GM12878 (cell line): Measurements from ENCODE around the gene CLTCL1. TPM values are rescaled to one million over a fixed set of nuclear protein-coding genes. Genes with fewer than 3 reads are reported as not detected.
"Not testable (repeated sequence)": the region's sequence is repeated elsewhere in the genome, so short reads cannot be mapped to it uniquely, and the experiment has no call there.

Experiments used
- ATAC-seq: fragments of 200-7000 bp; cut with Tn5 transposase; 3 replicates; pipeline ENCODE4 v1.9.1; 2020; ENCODE audit warnings: mild to moderate bottlenecking, moderate library complexity
- BruUV-seq: library from RNA; stranded (reverse); fragments of 400-500 nt; replicated peaks from 2 replicates; lab custom pipeline; 2021; lab: Mats Ljungman, UMichigan
- CTCF ChIA-PET: fragments of 300-600 bp; sonication (Branson Sonifier 250); formaldehyde crosslinking; extraction: SDS; loops from one replicate; lab custom pipeline; 2021; ENCODE audit warnings: inconsistent platforms; lab: Yijun Ruan, JAX
- POLR2A ChIA-PET: fragments of 350-600 bp; formaldehyde crosslinking; extraction: SDS; loops from one replicate; lab custom pipeline; 2021; ENCODE audit warnings: inconsistent platforms; lab: Charles Lee
- RAD21 ChIA-PET: fragments of 300-600 bp; sonication (Branson Sonifier 250); formaldehyde crosslinking; loops from one replicate; lab custom pipeline; 2023; ENCODE audit warnings: antibody characterized with exemption; ENCODE audit not compliant: unreplicated experiment; lab: Charles Lee
- SMC1A ChIA-PET: fragments of 300-600 bp; sonication (Branson Sonifier 250); formaldehyde crosslinking; loops from one replicate; lab custom pipeline; 2023; ENCODE audit not compliant: unreplicated experiment, uncharacterized antibody; lab: Charles Lee
- DNase-seq: peaks from one replicate; pipeline ENCODE4 v3.0.0-alpha.2; 2011; ENCODE audit warnings: low read depth, low spot score
- FAIRE-seq: peaks from 3 replicates; lab custom pipeline; 2011; peaks lifted over from hg19 to GRCh38; lab: Jason Lieb, UNC
- H2AFZ ChIP-seq: 2 replicates; pipeline ENCODE4 v1.6.0; 2011; ENCODE audit warnings: low read depth, low read length, control low read depth; ENCODE audit not compliant: control insufficient read depth
- H3K27ac ChIP-seq: 2 replicates; pipeline ENCODE4 v1.5.1; 2011; ENCODE audit warnings: control low read depth; ENCODE audit not compliant: control insufficient read depth, insufficient read depth
- H3K27me3 ChIP-seq, 2 experiments: replicated peaks in 1 of 2; 2 replicates each; pipeline versions ENCODE4 v1.6.0 to v1.6.1; 2011; ENCODE audit warnings: low read length in 1 of 2; ENCODE audit not compliant: control insufficient read depth in 2 of 2, insufficient read depth in 2 of 2
- H3K36me3 ChIP-seq, 2 experiments: 2 replicates each; pipeline ENCODE4 v1.5.1; 2011; ENCODE audit warnings: low read length in 1 of 2; ENCODE audit not compliant: control insufficient read depth in 2 of 2, insufficient read depth in 2 of 2
- H3K4me1 ChIP-seq: 2 replicates; pipeline ENCODE4 v1.6.1; 2011; ENCODE audit warnings: mild to moderate bottlenecking, low read length, moderate library complexity, mixed read lengths; ENCODE audit not compliant: control insufficient read depth, insufficient read depth
- H3K4me2 ChIP-seq: 2 replicates; pipeline ENCODE4 v1.6.0; 2011; ENCODE audit warnings: control low read depth; ENCODE audit not compliant: control insufficient read depth, insufficient read depth
- H3K4me3 ChIP-seq: fragments of 200-600 bp; sonication (generic); 2 replicates; pipeline ENCODE4 v1.5.1; 2016
- H3K79me2 ChIP-seq: 2 replicates; pipeline ENCODE4 v1.6.0; 2011; ENCODE audit warnings: low read length; ENCODE audit not compliant: control insufficient read depth, insufficient read depth
- H3K9ac ChIP-seq: 2 replicates; pipeline ENCODE4 v1.8.0; 2011; ENCODE audit warnings: low read length, control low read depth, mixed read lengths; ENCODE audit not compliant: control insufficient read depth, insufficient read depth
- H3K9me3 ChIP-seq: replicated peaks from 3 replicates; pipeline ENCODE4 v1.5.1; 2011; ENCODE audit warnings: mild to moderate bottlenecking, low read length; ENCODE audit not compliant: control insufficient read depth, insufficient read depth
- H4K20me1 ChIP-seq: 2 replicates; pipeline ENCODE4 v1.6.0; 2011; ENCODE audit not compliant: control insufficient read depth, insufficient read depth
- BACH1 ChIP-seq: fragments of 450-650 bp; IDR thresholded peaks from 2 replicates; pipeline ENCODE4 v1.6.1; 2017; ENCODE audit warnings: mild to moderate bottlenecking, borderline replicate concordance
- CBFB ChIP-seq: IDR thresholded peaks from 2 replicates; pipeline ENCODE4 v1.6.1; 2016; ENCODE audit warnings: antibody characterized with exemption, low read depth
- CEBPB ChIP-seq, 2 experiments: fragments of 150-350 bp in 1 of 2; IDR thresholded peaks; 2 replicates each; pipeline ENCODE4 v1.6.1; 2012 to 2014; ENCODE audit warnings: low read depth in 2 of 2, low read length in 2 of 2, borderline replicate concordance in 1 of 2, inconsistent platforms in 1 of 2
- FOXM1 ChIP-seq: IDR thresholded peaks from 2 replicates; pipeline ENCODE4 v1.6.1; 2012; ENCODE audit warnings: low read depth, mild to moderate bottlenecking, inconsistent platforms, low read length, moderate library complexity
- LARP7 ChIP-seq: fragments of 450-650 bp; IDR thresholded peaks from 2 replicates; pipeline ENCODE4 v1.6.1; 2017; ENCODE audit warnings: mild to moderate bottlenecking
- MEF2B ChIP-seq: fragments of 450-650 bp; IDR thresholded peaks from 2 replicates; pipeline ENCODE4 v1.6.1; 2018; ENCODE audit warnings: mild to moderate bottlenecking, moderate library complexity; ENCODE audit not compliant: partially characterized antibody, poor library complexity, severe bottlenecking
- SIX5 ChIP-seq: IDR thresholded peaks from 2 replicates; pipeline ENCODE4 v1.6.1; 2011; ENCODE audit warnings: mild to moderate bottlenecking, low read depth, low read length, moderate library complexity; ENCODE audit not compliant: severe bottlenecking
- WGBS: methylation state at CpG from one replicate; pipeline ENCODE4 v1.1.6; 2016; ENCODE audit warnings: low lambda C conversion rate; ENCODE audit not compliant: insufficient replicate concordance, insufficient coverage; ENCODE audit errors: missing lambda C conversion rate; 5-methylcytosine and 5-hydroxymethylcytosine counted together
- in situ Hi-C: fragments of 300-500 bp; cut with MboI; formaldehyde crosslinking; loops from 9 replicates; pipeline ENCODE4 v1.14.3; 2018; ENCODE audit warnings: mixed read lengths
- intact Hi-C: fragments of 100-400 bp; cut with micrococcal nuclease; formaldehyde crosslinking; loops from one replicate; pipeline ENCODE4 v1.14.2; 2022; ENCODE audit not compliant: unreplicated experiment
- polyA plus RNA-seq, 11 experiments: library from polyadenylated mRNA; depleted of rRNA in 4 of 11; unstranded in 6 of 11; stranded (reverse) in 5 of 11; fragments of >200 nt; fragmentation: Nextera tagmentation in 4 of 11; fragmentation: Illumina TruSeq in 1 of 11; extraction: Ambion mirVana in 4 of 11; extraction: Trizol in 1 of 11; gene quantifications; 1 replicate in 1 of 11; 2 replicates in 10 of 11; pipeline versions ENCODE4 v1.2.1 to v1.2.3, GENCODE V29; 2011 to 2016; ENCODE audit warnings: inconsistent platforms in 2 of 11, missing spikeins in 2 of 11, low read depth in 1 of 11
- total RNA-seq, 4 experiments: library from RNA; depleted of rRNA in 3 of 4; stranded (reverse); fragments of >200 nt in 3 of 4; fragmentation: Illumina TruSeq in 1 of 4; extraction: Trizol in 1 of 4; gene quantifications; 2 replicates each; pipeline versions ENCODE4 v1.2.1 to v1.2.3, GENCODE V29; 2013 to 2021
- TF ChIP-seq, protein P1 (sequence below): IDR thresholded peaks from 2 replicates; pipeline ENCODE4 v1.6.1; 2012; ENCODE audit warnings: low read depth, low read length, improper control_type of control experiment
- TF ChIP-seq, protein P2 (sequence below): fragments of 450-650 bp; IDR thresholded peaks from 2 replicates; pipeline ENCODE4 v1.6.1; 2016; ENCODE audit warnings: mild to moderate bottlenecking

CLTCL1 gene
- total and polyA plus RNA-seq, 10 of the 15 experiments (the other 5 are each of a cell fraction or from before 2014, with no cell fraction given), result under 0.01 to 0.35 (median 0.12) TPM; not detected in 2

DNA sequence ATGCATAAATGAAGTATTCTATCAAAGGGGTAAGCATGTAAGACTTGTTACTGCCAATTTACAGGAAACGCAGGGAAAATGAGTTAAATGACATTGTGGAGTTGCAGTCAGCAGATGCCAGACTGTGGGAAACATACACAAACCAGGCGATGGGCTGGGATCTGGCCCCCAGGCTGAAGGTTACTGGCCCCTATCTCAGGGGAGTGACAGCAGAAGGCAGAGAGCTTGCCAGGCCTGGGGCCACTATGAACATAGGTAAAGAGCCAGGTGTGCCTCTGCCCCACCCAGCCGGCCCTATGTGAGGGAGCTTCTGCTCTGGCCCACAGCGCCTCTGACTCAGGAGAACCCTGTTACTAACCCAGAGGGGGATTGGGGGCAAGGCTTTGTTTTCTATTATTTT, 86.9 kb downstream of the CLTCL1 start:
- H4K20me1 ChIP-seq, result no peaks in the 10 kb centered on the region
- DNase-seq (no peak), FAIRE-seq (no peak), ATAC-seq (no peak)
- no peak overlapping the region for H3K4me2 ChIP-seq
- H3K9me3 ChIP-seq, result no peaks in the 10 kb centered on the region
- no peaks in the 10 kb centered on the region for H3K4me1 ChIP-seq
- no peaks in the 10 kb centered on the region for H3K79me2 ChIP-seq
- intact Hi-C loops (no loop called here), in situ Hi-C loops (no loop called here)
- ChIA-PET RAD21 (no interaction called here), CTCF (no interaction called here), SMC1A (no interaction called here), POLR2A (no interaction called here)
- 34% methylated on average over 4 of the region's 4 CpGs for WGBS
- no peak overlapping the region for H3K9ac ChIP-seq
- H3K4me3 ChIP-seq, result no peak overlapping the region
- no peak for TF ChIP-seq SIX5
- TF ChIP-seq CEBPB (IDR thresholded peaks at IDR 0.05; ENCODE audit: borderline replicate concordance in 1 of 2, low read depth in 2 of 2, low read length in 2 of 2), result no peak
- TF ChIP-seq MEF2B, result no peak
- TF ChIP-seq CBFB, result no peak
- no peak for TF ChIP-seq LARP7
- TF ChIP-seq, protein P1, sequence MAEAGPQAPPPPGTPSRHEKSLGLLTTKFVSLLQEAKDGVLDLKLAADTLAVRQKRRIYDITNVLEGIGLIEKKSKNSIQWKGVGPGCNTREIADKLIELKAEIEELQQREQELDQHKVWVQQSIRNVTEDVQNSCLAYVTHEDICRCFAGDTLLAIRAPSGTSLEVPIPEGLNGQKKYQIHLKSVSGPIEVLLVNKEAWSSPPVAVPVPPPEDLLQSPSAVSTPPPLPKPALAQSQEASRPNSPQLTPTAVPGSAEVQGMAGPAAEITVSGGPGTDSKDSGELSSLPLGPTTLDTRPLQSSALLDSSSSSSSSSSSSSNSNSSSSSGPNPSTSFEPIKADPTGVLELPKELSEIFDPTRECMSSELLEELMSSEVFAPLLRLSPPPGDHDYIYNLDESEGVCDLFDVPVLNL, result no peak
- TF ChIP-seq BACH1, result no peak
- no peak for TF ChIP-seq FOXM1
- H3K36me3 ChIP-seq, result no peaks in the 10 kb centered on the region
- no peak overlapping the region for H2AFZ ChIP-seq
- peaks cover 2 to 4% of the 10 kb centered on the region in 2 experiments; a peak in 3 of 4 replicates for H3K27me3 ChIP-seq
- no peak overlapping the region for H3K27ac ChIP-seq
- no TSS peak for BruUV-seq

DNA sequence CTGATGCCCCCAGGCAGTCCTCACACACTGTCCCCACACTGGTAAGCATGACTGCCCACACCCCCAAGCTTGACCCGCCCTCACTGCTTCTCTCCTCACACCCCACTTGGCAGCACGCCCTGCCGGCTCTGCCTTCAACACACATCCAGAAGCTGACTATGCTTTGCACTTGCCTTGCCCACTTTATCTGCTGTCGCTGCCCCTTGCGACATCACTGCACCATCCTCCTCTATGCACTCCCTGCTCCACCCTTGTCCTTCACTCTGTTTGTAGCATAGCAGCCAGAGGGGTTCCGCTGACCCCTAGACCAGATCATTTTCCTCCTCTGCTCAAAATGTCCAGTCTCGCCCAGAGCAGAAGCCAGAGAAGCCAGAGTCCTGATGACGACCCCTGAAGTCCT, 87.7 kb downstream of the CLTCL1 start:
- Histone ChIP-seq H2AFZ (no peak overlapping the region), H3K4me3 (no peak overlapping the region), H3K27me3 (peaks cover 3 to 7% of the 10 kb centered on the region in 2 experiments; a peak in 3 of 4 replicates), H3K79me2 (no peaks in the 10 kb centered on the region), H3K9ac (no peak overlapping the region), H3K4me2 (no peak overlapping the region), H3K36me3 (no peaks in the 10 kb centered on the region), H3K9me3 (no peaks in the 10 kb centered on the region), H4K20me1 (no peaks in the 10 kb centered on the region), H3K27ac (no peak overlapping the region), H3K4me1 (no peaks in the 10 kb centered on the region)
- ChIA-PET RAD21 (no interaction called here), SMC1A (no interaction called here), POLR2A (no interaction called here), CTCF (no interaction called here)
- no peak for DNase-seq
- in situ Hi-C loops (no loop called here), intact Hi-C loops (no loop called here)
- no peak for FAIRE-seq
- 27% methylated on average over 8 of the region's 8 CpGs for WGBS
- TF ChIP-seq, protein P2, sequence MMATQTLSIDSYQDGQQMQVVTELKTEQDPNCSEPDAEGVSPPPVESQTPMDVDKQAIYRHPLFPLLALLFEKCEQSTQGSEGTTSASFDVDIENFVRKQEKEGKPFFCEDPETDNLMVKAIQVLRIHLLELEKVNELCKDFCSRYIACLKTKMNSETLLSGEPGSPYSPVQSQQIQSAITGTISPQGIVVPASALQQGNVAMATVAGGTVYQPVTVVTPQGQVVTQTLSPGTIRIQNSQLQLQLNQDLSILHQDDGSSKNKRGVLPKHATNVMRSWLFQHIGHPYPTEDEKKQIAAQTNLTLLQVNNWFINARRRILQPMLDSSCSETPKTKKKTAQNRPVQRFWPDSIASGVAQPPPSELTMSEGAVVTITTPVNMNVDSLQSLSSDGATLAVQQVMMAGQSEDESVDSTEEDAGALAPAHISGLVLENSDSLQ, result no peak
- ATAC-seq, result no peak
- BruUV-seq, result no TSS peak

DNA sequence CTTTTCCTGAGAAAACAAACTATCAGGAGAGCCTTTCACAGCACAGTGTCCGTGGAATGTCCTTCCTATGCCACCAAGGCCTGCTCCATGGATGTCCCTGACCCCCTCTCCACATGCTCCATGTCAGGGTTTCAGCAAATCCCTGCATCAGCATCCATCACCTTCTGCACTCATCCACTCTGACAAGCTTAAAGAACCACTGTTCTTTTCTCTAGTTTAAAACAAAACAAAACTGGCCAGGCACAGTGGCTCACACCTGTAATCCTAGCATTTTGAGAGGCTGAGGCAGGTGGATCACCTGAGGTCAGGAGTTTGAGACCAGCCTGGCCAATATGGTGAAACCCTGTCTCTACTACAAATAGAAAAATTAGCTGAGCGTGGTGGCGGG, 88.7 kb downstream of the CLTCL1 start:
- H3K27me3 ChIP-seq, H3K79me2 ChIP-seq, BruUV-seq, H3K4me3 ChIP-seq, POLR2A ChIA-PET, SMC1A ChIA-PET, H2AFZ ChIP-seq, H3K27ac ChIP-seq, intact Hi-C loops, FAIRE-seq, H3K9ac ChIP-seq, ATAC-seq, H3K4me2 ChIP-seq, H3K4me1 ChIP-seq, H3K36me3 ChIP-seq, H4K20me1 ChIP-seq, DNase-seq, in situ Hi-C loops, CTCF ChIA-PET, RAD21 ChIA-PET, H3K9me3 ChIP-seq: not testable (repeated sequence)
- 45% methylated on average over 3 of the region's 3 CpGs for WGBS
